Fibroblast of skin of right quadriceps (primary cell): ENCODE measurements around the gene TRAPPC5.
A peak's percentile ranks its signal among the peaks of the same experiment; 100 is the strongest.

Experiments used
- DNase-seq: peaks from one replicate; pipeline ENCODE4 v3.0.0-alpha.2; 2013

TRAPPC5 gene

GRCh38 chr19:7734220-7735203 lies 53.9 kb downstream of the TRAPPC5 start:
- DNase-seq = peak; percentile 6

GRCh38 chr19:7736148-7736547 lies 55.5 kb downstream of the TRAPPC5 start:
- no peak for DNase-seq

GRCh38 chr19:7737215-7737614 lies 56.6 kb downstream of the TRAPPC5 start:
- no peak for DNase-seq
